ENCODE results near the gene RFNG.

DNA sequence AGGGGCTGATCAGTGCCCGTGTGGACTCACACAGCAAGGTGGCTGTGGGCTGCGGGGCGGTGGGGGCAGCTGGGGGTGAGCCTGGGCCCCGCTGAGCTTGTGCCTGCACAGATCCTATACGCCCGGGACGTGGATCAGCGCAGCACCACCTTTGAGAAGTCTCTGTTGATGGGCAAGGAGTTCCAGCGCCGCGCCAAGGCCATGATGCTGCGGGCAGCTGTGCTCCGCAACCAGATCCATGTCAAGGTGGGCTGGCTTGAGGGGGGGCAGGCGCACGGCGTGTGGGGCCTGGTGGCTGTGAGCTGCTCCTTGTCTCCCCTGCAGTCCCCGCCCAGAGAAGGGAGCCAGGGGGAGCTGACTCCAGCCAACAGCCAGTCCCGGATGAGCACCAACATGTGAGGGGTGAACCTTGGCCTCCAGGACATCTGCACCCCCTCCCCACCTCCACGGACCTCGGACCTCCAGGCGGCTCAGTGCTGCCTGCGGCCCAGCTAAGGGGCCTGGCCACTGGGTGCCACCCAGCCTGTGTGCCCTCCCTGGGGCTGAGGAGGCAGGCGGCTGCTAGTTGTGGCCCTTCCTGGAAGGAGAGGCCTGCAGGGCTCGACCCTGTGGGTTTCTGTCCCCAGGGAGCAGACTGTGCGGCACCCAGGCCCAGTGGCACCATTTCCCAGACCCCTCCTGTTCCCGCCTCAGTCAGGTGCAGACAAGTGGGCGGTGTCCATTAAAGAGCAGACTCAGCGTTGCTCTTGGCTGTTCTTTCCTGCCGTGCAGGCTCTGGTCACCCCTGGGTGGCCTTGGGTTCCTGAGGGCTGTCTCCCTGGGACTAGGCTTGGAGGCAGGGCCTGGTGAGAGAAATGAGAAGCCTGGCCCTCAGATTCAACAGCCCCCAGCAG is 5.4 kb upstream of the RFNG start:
- TF ChIP-seq, protein P1, sequence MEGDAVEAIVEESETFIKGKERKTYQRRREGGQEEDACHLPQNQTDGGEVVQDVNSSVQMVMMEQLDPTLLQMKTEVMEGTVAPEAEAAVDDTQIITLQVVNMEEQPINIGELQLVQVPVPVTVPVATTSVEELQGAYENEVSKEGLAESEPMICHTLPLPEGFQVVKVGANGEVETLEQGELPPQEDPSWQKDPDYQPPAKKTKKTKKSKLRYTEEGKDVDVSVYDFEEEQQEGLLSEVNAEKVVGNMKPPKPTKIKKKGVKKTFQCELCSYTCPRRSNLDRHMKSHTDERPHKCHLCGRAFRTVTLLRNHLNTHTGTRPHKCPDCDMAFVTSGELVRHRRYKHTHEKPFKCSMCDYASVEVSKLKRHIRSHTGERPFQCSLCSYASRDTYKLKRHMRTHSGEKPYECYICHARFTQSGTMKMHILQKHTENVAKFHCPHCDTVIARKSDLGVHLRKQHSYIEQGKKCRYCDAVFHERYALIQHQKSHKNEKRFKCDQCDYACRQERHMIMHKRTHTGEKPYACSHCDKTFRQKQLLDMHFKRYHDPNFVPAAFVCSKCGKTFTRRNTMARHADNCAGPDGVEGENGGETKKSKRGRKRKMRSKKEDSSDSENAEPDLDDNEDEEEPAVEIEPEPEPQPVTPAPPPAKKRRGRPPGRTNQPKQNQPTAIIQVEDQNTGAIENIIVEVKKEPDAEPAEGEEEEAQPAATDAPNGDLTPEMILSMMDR (IDR thresholded peaks at IDR 0.05) = no peak
- no peak for TF ChIP-seq RAD21 (conservative IDR thresholded peaks at IDR 0.05 in 1 of 2, IDR thresholded peaks at IDR 0.05 in 1 of 2)
- TF ChIP-seq MAX (IDR thresholded peaks at IDR 0.05) = 0 out of 2 replicates have a peak, but pooled peaks have one; percentile 1
- TF ChIP-seq CEBPB (IDR thresholded peaks at IDR 0.05) = no peak
- no peak for TF ChIP-seq POLR2A (IDR thresholded peaks at IDR 0.05; ENCODE audit: low read length)
- TF ChIP-seq CHD2 (IDR thresholded peaks at IDR 0.05; ENCODE audit: low read length, partially characterized antibody) = no peak
- no peak for TF ChIP-seq RFX5 (IDR thresholded peaks at IDR 0.05)
- TF ChIP-seq, protein P2, sequence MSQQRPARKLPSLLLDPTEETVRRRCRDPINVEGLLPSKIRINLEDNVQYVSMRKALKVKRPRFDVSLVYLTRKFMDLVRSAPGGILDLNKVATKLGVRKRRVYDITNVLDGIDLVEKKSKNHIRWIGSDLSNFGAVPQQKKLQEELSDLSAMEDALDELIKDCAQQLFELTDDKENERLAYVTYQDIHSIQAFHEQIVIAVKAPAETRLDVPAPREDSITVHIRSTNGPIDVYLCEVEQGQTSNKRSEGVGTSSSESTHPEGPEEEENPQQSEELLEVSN (IDR thresholded peaks at IDR 0.05; ENCODE audit: borderline replicate concordance, low read depth) = no peak
- TF ChIP-seq EP300 (IDR thresholded peaks at IDR 0.05) = no peak
- TF ChIP-seq SMC3 (IDR thresholded peaks at IDR 0.05) = no peak
- TF ChIP-seq BHLHE40 (IDR thresholded peaks at IDR 0.05; ENCODE audit: low read depth, low read length) = no peak

Data from A549 (cell line).